Kidney epithelial cell (primary cell): ENCODE data around the gene COL1A1. TPM values are rescaled to one million over a fixed set of nuclear protein-coding genes. Genes with fewer than 3 reads are reported as not detected.

Experiments used
- DNase-seq: peaks from one replicate; pipeline ENCODE4 v3.0.0-alpha.2; 2010; ENCODE audit warnings: low read depth
- H3K27me3 ChIP-seq: 2 replicates; pipeline ENCODE4 v1.6.0; 2011; ENCODE audit warnings: low read length; ENCODE audit not compliant: control insufficient read depth, insufficient read depth
- H3K36me3 ChIP-seq: 2 replicates; pipeline ENCODE4 v1.5.1; 2011; ENCODE audit warnings: low read length; ENCODE audit not compliant: control insufficient read depth, insufficient read depth
- H3K4me3 ChIP-seq: 2 replicates; pipeline ENCODE4 v1.5.1; 2011; ENCODE audit warnings: low read depth, mild to moderate bottlenecking, control low read depth, low read length
- CTCF ChIP-seq: IDR thresholded peaks from 2 replicates; pipeline ENCODE4 v1.5.1; 2011; ENCODE audit warnings: mild to moderate bottlenecking, moderate library complexity, low read length, control low read depth, inconsistent platforms; ENCODE audit not compliant: insufficient read depth, poor library complexity, severe bottlenecking
- total RNA-seq: library from RNA; depleted of rRNA; stranded (reverse); fragments of >200 nt; gene quantifications from 2 replicates; pipeline ENCODE4 v1.2.3, GENCODE V29; 2015

Gene COL1A1
- total RNA-seq, 1 donor from 2014 or later = 139 TPM

- no peak for DNase-seq
- TF ChIP-seq CTCF = no peak
- Histone ChIP-seq H3K36me3 (no peaks in the 10 kb centered on the region), H3K27me3 (no peaks in the 10 kb centered on the region), H3K4me3 (no peak overlapping the region)
Measured at GRCh38 chr17:50204431-50204830, 3.0 kb upstream of the COL1A1 start.

- H3K36me3 ChIP-seq = no peaks in the 10 kb centered on the region
- no peak for TF ChIP-seq CTCF
Measured at GRCh38 chr17:50203604-50204345, 2.3 kb upstream of the COL1A1 start.

GRCh38 chr17:50203086-50203485 lies 1.7 kb upstream of the COL1A1 start:
- DNase-seq = no peak
- H3K4me3 ChIP-seq = no peak overlapping the region

More at GRCh38 chr17:50203604-50204345, 2.3 kb upstream of the COL1A1 start:
- H3K4me3 ChIP-seq = no peak overlapping the region
- DNase-seq = no peak
- no peaks in the 10 kb centered on the region for H3K27me3 ChIP-seq

GRCh38 chr17:50200457-50201275 lies 765 bp downstream of the COL1A1 start:
- no peaks in the 10 kb centered on the region for H3K27me3 ChIP-seq
- peak; percentile 96 for TF ChIP-seq CTCF
- DNase-seq = no peak

More at GRCh38 chr17:50203086-50203485, 1.7 kb upstream of the COL1A1 start:
- TF ChIP-seq CTCF = no peak
- Histone ChIP-seq H3K36me3 (no peaks in the 10 kb centered on the region), H3K27me3 (no peaks in the 10 kb centered on the region)

GRCh38 chr17:50199803-50200456 lies 1.5 kb downstream of the COL1A1 start:
- Histone ChIP-seq H3K27me3 (no peaks in the 10 kb centered on the region), H3K36me3 (no peaks in the 10 kb centered on the region), H3K4me3 (peak overlapping the region; percentile 55)
- DNase-seq = no peak
- TF ChIP-seq CTCF = no peak

More at GRCh38 chr17:50200457-50201275, 765 bp downstream of the COL1A1 start:
- H3K4me3 ChIP-seq = peak overlapping the region; percentile 55
- no peaks in the 10 kb centered on the region for H3K36me3 ChIP-seq
